Endometrial microvascular endothelial cells (primary cell): ENCODE data around the gene RNF7. TPM values are rescaled to one million over a fixed set of nuclear protein-coding genes. Genes with fewer than 3 reads are reported as not detected.
"Not testable (repeated sequence)": the region's sequence is repeated elsewhere in the genome, so short reads cannot be mapped to it uniquely, and the experiment has no call there.

ENCODE experiments used
- in situ Hi-C: cut with HindIII; loops from 2 replicates; pipeline ENCODE4 v1.10.0; 2017; ENCODE audit warnings: low sequenced_read_pairs, low pct_unique_long_range_greater_than_20kb; ENCODE audit errors: inconsistent ontology term
- total RNA-seq: library from RNA; depleted of rRNA; stranded (reverse); fragments of >200 nt; gene quantifications from one replicate; pipeline ENCODE4 v1.2.3, GENCODE V29; 2015; ENCODE audit errors: inconsistent ontology term

The RNF7 gene
- 195 TPM for total RNA-seq

GRCh38 chr3:141738022-141738890 lies at the start of gene RNF7:
TSS of gene RNF7 (plus strand) at chr3:141738298. CDS start at chr3:141738342, 44 bp downstream.
- in situ Hi-C loops = no loop called here

GRCh38 chr3:141690431-141691072 lies 47.5 kb upstream of the RNF7 start:
- in situ Hi-C loops = no loop called here

DNA sequence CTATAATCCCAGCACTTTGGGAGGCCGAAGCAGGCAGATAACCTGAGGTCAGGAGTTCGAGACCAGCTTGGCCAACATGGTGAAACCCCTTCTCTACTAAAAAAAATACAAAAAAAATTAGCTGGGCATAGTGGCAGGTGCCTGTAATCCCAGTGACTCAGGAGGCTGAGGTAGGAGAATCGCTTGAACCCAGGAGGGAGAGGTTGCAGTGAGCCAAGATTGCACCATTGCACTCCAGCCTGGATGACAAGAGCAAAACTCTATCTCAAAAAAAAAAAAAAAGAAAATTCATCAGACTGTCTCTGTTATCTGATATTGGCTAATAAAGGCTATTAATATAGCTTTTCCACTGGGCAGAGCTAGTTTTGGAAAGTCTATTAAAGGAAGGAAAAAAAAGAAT lies 46.6 kb upstream of the RNF7 start:
- in situ Hi-C loops = not testable (repeated sequence)

DNA sequence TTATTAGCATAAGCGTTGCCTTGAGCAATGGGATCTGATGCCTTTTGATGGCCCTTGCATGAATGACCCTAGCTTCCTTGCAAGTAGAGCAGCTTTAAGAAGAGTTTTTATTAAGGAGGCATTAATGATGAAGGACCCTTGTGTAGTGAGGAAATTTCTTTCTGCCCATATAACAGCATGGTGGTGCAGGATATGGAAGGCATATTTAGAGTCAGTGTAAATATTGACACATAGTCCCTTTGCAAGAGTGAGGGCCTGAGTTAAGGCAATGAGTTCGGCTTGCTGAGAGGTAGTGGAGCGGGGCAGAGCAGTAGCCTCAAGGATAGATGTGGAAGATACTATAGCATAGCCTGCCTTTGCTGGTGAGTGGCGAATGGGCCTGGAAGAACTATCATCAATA lies 45.1 kb upstream of the RNF7 start:
- in situ Hi-C loops = not testable (repeated sequence)

- in situ Hi-C loops = no loop called here
Observed at GRCh38 chr3:141699324-141699723, 38.8 kb upstream of the RNF7 start.

GRCh38 chr3:141699897-141700296 lies 38.2 kb upstream of the RNF7 start:
- in situ Hi-C loops = no loop called here

GRCh38 chr3:141703367-141703766 lies 34.7 kb upstream of the RNF7 start:
- in situ Hi-C loops = not testable (repeated sequence)

DNA sequence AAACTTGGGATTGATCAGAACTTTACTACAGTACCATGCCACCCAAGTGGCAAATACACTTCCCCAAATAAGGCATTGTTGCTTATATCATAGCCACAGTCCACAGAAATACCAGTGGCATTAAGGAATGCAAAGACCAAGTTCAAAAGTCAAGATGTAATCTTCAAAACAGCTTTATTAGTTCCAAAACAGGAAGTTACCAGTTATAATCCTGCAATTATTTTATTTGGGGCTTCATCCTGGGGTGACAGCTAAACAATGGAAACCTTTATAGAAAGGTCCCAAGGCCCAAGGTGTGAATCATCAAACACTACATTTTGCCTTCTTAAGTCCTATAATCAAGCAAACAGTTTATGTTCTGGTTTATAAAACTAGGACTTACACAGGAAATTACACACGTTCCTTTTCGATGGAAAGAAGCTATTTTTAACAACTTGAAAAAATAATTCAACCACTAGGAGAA lies 30.3 kb upstream of the RNF7 start:
- in situ Hi-C loops = no loop called here

- in situ Hi-C loops = no loop called here
Observed at GRCh38 chr3:141708367-141708766, 29.7 kb upstream of the RNF7 start.

- in situ Hi-C loops = no loop called here
Observed at GRCh38 chr3:141709126-141709770, 28.9 kb upstream of the RNF7 start.

DNA sequence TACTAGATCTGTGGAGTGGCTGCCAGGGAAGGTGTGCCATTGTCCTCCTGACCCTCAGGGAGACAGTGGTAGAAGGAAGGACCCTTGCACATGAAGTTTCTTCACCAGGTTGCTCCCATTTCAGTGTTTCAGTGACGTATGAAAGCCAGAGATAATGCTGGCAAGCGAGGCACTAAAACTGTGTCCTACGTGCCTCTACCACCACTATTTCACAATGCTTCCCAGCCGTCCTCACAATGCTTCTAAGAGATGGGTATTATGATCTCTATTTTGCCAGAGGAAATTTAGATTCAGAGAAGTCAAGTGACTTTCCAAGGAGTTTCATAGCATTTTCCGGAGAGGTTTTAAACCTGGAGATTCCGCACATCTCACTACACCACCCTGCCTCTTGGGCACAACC lies 28.0 kb upstream of the RNF7 start:
- in situ Hi-C loops = no loop called here

DNA sequence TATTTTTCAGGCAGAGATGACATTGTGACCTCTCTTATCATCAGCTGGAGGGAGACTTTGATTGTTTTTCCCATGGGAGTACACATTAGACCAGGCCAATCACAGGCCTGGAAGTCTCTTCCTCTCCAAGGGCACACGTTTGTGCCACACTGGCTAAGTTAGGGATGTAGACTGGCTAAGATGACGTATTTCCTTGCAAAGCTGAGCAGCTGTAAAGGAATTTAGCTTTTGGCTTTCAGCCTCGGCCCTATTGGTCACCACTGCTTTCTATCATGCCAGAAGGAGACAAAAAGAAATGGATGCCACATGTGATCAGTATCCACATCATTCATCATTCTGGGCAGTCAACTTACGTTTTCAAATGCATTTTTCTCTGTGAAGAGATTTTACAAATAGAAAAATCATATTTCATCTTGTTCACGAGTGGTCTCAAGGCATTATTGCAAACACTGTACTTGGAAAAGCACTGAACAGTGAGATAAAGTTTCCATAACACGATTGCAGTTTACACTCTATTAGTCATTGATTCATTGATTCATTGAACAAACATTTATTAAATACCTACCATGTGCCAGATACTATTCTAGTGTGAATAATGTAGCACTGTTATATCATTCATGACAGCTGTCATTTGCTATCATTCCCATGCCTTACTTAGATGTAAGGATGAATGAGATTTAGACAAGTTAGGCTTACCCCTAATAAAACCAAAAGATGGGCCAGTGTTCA lies 27.0 kb upstream of the RNF7 start:
- in situ Hi-C loops = no loop called here

- in situ Hi-C loops = no loop called here
Observed at GRCh38 chr3:141714671-141715070, 23.4 kb upstream of the RNF7 start.

GRCh38 chr3:141722081-141722480 lies 16.0 kb upstream of the RNF7 start:
- in situ Hi-C loops = no loop called here

DNA sequence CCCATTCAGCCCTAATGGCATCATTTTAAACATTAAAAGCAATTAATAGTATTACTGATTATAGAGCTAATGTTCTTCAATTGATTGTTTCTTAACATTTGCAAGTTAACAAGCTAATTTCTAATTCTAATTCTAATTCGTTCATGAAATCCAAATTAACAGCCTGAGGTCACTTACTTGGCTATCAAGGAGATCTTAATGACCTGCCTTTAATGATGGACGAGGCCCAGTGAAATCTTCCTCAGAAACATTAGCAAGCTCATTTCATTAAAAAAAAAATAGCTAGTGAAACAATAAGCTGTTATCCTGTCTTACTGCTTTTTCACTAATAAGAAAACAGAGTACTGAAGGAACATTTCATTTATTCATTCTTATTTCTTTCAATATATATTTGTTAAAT lies 15.4 kb upstream of the RNF7 start:
- in situ Hi-C loops = no loop called here

DNA sequence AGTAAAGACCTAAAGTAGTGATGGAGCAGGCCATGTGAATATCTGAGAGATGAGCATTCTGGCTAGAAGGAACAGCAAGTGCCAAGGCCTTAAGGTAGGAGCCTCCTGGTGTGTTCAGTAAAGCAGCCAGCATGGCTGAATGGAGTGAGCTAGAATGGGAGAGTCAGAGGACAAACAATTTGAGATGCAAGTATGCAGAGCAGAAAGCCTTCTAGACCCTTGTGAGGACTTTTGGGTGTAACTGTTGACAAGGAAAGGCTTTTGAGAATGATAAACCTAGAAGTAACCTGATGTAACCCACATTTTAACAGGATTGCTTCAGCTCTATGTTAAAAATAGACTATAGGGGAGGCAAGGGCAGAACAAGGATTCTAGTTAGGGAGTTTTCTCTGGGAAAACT lies 14.8 kb upstream of the RNF7 start:
- in situ Hi-C loops = no loop called here

DNA sequence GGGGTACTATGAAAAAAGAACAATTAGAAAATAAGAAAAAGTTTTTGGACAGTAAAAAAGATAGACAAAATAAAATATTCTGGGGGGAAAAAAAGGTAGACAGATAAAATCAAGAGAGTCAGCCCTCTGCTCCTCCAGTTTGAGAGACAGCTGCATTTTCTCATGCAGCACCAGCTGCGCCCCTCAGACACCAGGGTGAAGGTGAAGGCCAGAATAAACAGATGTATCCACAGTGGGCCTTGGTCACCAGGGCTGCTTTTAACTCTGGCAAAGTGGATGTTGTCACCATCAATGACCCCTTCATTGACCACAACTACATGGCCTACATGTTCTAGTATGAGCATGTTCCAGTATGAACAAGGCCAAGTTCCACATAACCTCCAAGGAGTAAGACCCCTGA lies 13.9 kb upstream of the RNF7 start:
- in situ Hi-C loops = no loop called here

DNA sequence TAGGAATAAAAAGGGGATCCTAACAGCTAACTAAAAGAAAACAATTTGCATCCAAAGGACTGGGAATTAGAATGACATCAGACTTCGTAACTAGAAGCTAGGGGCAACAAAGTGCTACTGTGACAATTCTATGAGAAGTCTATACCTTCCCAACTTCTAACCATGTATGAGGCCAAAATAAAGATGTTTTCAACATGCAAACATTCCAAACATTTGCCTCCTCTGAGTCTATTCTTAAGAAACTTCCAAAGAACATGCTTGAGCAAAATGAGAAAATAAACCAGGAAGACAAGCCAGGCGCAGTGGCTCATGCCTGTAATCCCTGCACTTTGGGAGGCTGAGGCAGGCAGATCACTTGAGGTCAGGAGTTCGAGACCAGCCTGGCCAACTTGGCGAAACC lies 13.1 kb upstream of the RNF7 start:
- in situ Hi-C loops = no loop called here

- in situ Hi-C loops = no loop called here
Observed at GRCh38 chr3:141726483-141726882, 11.6 kb upstream of the RNF7 start.
